ENCODE measurements around the gene GJA3.

DNA sequence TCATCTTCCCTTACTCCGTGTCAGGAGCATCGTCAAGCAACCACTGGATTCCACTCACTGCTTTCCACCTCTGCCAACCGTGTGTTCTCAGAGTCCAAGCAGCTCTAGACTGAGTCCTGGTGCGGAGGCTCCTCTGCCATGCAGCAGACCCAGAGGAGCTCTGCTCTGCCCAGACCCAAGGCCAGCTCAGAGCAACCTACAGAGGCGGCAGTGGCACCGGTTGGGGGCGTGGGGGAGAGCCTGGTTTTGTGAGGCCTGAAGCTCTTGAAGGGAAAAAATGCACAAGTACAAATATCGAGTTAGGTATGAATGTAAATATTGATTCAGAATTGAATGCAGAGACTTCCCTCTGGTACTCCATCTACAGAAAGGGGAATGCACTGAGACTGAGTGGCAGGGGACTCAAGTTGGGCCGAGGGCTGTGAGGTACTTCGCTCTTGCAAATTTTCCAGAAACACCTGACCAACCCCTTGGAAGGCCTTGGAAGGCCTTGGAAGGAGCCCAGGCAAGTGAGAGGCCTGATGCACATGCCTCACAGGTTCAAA is 46.7 kb downstream of the GJA3 start:
- TF ChIP-seq, protein P1, sequence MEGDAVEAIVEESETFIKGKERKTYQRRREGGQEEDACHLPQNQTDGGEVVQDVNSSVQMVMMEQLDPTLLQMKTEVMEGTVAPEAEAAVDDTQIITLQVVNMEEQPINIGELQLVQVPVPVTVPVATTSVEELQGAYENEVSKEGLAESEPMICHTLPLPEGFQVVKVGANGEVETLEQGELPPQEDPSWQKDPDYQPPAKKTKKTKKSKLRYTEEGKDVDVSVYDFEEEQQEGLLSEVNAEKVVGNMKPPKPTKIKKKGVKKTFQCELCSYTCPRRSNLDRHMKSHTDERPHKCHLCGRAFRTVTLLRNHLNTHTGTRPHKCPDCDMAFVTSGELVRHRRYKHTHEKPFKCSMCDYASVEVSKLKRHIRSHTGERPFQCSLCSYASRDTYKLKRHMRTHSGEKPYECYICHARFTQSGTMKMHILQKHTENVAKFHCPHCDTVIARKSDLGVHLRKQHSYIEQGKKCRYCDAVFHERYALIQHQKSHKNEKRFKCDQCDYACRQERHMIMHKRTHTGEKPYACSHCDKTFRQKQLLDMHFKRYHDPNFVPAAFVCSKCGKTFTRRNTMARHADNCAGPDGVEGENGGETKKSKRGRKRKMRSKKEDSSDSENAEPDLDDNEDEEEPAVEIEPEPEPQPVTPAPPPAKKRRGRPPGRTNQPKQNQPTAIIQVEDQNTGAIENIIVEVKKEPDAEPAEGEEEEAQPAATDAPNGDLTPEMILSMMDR (IDR thresholded peaks at IDR 0.05), result no peak
- TF ChIP-seq POLR2AphosphoS5 (IDR thresholded peaks at IDR 0.05), result no peak
